AG04450 (cell line): ENCODE data around the gene ESYT2. TPM values are rescaled to one million over a fixed set of nuclear protein-coding genes. Genes with fewer than 3 reads are reported as not detected.

Source experiments
- CTCF ChIA-PET: fragments of 300-600, 350-600 bp; formaldehyde crosslinking; extraction: SDS; loops from one replicate; lab custom pipeline; 2022; ENCODE audit warnings: antibody characterized with exemption, inconsistent platforms; lab: Charles Lee
- POLR2A ChIA-PET: fragments of 350-600 bp; formaldehyde crosslinking; extraction: SDS; loops from one replicate; lab custom pipeline; 2021; ENCODE audit warnings: antibody characterized with exemption, inconsistent platforms; lab: Yijun Ruan, JAX
- DNase-seq: peaks from one replicate; pipeline ENCODE4 v3.0.0-alpha.2; 2011; ENCODE audit warnings: low read depth, low spot score
- H3K27ac ChIP-seq: one replicate; pipeline ENCODE4 v1.5.1; 2012; ENCODE audit warnings: low read depth, low read length, control low read depth
- H3K27me3 ChIP-seq: one replicate; pipeline ENCODE4 v1.6.0; 2012; ENCODE audit warnings: low read length; ENCODE audit not compliant: control insufficient read depth, insufficient read depth
- H3K4me3 ChIP-seq: 2 replicates; pipeline ENCODE4 v1.5.1; 2011; ENCODE audit warnings: mild to moderate bottlenecking, low read depth, low read length, control low read depth
- H3K9me3 ChIP-seq: 2 replicates; pipeline ENCODE4 v1.5.1; 2012; ENCODE audit warnings: low read length; ENCODE audit not compliant: control insufficient read depth, insufficient read depth
- polyA plus RNA-seq: library from polyadenylated mRNA; depleted of rRNA; stranded (reverse); fragments of >200 nt; gene quantifications from 2 replicates; pipeline ENCODE4 v1.2.3, GENCODE V29; 2011
- TF ChIP-seq, protein P1 (sequence below): IDR thresholded peaks from 2 replicates; pipeline ENCODE4 v1.5.1; 2011; ENCODE audit warnings: low read depth, low read length, control low read depth, inconsistent platforms

The ESYT2 gene
- polyA plus RNA-seq, 1 experiment = 54.3 TPM

DNA sequence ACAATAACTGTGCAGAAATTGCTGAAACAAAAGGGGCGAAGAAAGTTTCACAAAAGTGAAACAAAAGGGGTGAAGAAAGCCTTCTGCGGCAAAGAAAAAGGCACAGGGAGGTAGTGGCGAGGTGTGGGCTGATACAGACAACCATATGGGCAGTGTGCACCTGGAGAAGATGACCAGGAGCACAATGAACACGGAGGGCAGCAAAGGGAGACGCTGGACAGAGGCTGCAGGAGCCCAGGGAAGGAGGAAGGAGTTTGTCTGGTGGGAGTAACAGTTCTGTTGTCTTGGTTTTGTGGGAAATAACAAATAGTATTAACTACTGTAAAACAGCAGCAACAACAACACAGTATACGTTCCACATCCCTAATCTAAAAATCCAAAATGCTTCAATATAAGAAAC lies 42.4 kb downstream of the ESYT2 start:
- Histone ChIP-seq H3K4me3 (no peak overlapping the region), H3K27ac (no peak overlapping the region), H3K27me3 (no peaks in the 10 kb centered on the region), H3K9me3 (no peaks in the 10 kb centered on the region)
- POLR2A ChIA-PET = no interaction called here
- DNase-seq = no peak
- CTCF ChIA-PET = no interaction called here
- TF ChIP-seq, protein P1, sequence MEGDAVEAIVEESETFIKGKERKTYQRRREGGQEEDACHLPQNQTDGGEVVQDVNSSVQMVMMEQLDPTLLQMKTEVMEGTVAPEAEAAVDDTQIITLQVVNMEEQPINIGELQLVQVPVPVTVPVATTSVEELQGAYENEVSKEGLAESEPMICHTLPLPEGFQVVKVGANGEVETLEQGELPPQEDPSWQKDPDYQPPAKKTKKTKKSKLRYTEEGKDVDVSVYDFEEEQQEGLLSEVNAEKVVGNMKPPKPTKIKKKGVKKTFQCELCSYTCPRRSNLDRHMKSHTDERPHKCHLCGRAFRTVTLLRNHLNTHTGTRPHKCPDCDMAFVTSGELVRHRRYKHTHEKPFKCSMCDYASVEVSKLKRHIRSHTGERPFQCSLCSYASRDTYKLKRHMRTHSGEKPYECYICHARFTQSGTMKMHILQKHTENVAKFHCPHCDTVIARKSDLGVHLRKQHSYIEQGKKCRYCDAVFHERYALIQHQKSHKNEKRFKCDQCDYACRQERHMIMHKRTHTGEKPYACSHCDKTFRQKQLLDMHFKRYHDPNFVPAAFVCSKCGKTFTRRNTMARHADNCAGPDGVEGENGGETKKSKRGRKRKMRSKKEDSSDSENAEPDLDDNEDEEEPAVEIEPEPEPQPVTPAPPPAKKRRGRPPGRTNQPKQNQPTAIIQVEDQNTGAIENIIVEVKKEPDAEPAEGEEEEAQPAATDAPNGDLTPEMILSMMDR = no peak

DNA sequence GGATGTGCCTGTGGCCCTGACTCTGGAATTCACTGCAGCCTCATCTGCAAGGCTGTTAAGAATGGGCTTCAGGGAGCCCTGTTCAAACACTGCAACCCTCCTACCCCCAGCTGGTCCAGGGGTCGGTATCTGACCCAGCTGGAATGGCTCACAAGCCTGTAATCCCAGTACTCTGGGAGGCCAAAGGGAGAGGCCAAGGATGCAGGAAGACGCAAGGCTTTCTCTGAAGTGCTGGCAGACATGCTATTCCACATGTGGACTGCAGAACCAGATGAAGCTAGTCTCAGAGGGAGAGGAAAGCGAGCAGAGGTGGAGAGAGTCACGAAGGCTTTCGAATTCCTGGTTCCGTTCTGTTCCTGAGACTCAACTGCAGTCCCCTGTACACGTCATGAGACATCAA lies 45.0 kb downstream of the ESYT2 start:
- H3K4me3 ChIP-seq = no peak overlapping the region
- DNase-seq = no peak
- no peaks in the 10 kb centered on the region for H3K9me3 ChIP-seq
- POLR2A ChIA-PET = no interaction called here
- H3K27me3 ChIP-seq = no peaks in the 10 kb centered on the region
- CTCF ChIA-PET = no interaction called here
- no peak overlapping the region for H3K27ac ChIP-seq
- TF ChIP-seq, protein P1 = no peak

DNA sequence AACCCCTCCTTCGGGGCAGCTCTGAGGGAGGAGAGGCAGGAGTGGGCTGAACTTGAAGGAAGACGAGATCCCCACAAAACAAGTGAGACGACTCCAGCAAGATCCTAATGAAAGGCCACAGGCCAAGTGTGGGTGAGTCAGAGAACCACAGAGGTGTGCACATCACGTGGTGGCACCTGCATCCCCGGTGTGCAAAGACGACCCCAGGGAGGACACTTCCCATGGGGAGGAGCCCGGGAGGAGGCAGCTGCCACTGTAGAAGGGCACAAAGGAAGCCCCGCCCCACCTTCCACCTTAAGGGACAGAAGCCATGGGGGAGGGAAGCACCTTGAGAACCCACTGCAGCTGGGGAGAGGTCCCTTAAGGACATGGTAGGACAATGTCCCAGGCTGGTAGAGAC lies 45.7 kb downstream of the ESYT2 start:
- no peak overlapping the region for H3K4me3 ChIP-seq
- POLR2A ChIA-PET = no interaction called here
- no peak overlapping the region for H3K27ac ChIP-seq
- CTCF ChIA-PET = no interaction called here
- no peaks in the 10 kb centered on the region for H3K9me3 ChIP-seq
- no peak for DNase-seq
- H3K27me3 ChIP-seq = no peaks in the 10 kb centered on the region
- TF ChIP-seq, protein P1 = no peak

DNA sequence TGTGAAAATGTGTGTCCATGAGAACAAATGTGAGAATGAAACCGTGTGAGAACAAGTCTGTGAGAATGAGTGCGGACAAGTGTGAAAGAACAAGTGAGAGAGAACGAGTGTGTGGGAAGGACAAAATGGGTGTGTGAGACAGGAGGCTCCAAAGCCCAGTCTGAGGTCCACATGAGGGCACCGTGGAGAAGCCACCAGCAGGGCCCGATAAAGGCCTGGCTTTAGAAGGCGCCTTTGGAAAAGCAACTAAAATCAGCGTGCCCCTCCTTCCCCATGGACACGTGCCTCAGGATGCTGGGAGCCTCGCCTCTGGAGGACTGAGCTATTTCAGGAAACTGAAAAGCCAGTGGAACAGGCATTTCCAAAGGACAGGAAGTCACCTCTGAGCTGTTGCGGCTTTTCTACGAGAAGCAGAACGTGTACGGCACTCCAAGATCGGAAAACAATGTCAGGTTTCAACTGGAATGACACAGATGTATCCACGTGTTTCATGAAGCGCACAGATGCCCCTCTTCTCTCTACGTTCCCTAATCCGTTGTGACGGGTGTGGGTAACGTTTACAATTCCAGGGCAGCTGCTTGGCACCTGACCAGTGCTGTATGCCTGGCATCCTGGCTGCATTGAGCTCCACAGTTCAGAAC lies 46.4 kb downstream of the ESYT2 start:
- no peak overlapping the region for H3K27ac ChIP-seq
- CTCF ChIA-PET = no interaction called here

DNA sequence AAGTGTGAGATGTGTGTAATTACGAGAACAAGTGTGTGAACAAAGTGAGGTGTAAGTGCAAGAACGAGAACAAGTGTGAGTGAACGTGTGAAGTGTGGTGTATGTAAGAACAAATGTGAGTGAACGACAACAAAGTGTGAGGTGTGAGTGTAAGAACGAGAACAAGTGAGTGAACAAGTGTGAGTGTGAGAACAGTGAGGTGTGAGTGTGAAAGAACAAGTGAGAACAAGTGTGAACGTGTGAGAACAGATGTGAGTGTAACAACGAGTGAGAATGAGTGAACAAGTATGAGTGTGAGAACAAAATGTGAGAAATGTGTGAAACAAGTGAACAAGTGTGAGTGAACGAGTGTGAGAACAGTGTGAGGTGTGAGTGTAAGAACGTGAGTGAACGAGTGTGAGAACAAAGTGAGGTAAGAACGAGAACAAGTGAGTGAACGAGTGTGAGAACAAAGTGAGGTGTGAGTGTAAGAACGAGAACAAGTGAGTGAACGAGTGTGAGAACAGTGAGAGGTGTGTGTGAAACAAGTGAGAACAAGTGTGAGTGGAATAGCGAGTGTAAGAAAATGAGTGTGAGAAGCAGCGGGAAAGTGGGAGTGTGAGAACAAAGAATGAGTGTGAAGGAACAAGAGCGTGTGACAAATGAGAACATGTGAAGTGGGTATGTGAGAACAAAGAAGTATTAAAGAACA lies 47.2 kb downstream of the ESYT2 start:
- H3K9me3 ChIP-seq = no peaks in the 10 kb centered on the region
- H3K4me3 ChIP-seq = no peak overlapping the region
- TF ChIP-seq, protein P1 = no peak
- no peak for DNase-seq
- ChIA-PET CTCF (no interaction called here), POLR2A (no interaction called here)
- H3K27ac ChIP-seq = no peak overlapping the region
- H3K27me3 ChIP-seq = no peaks in the 10 kb centered on the region

More for the DNA sequence above, 46.4 kb downstream of the ESYT2 start:
- TF ChIP-seq, protein P1 = no peak
- Histone ChIP-seq H3K27me3 (no peaks in the 10 kb centered on the region), H3K4me3 (no peak overlapping the region), H3K9me3 (no peaks in the 10 kb centered on the region)
- POLR2A ChIA-PET = no interaction called here
- DNase-seq = no peak
